HG03439 (cell line): ENCODE results near the gene HHATL.

Experiments used
- ATAC-seq: cut with Tn5 transposase; IDR thresholded peaks from one replicate; pipeline ENCODE4 v1.9.1; 2021; ENCODE audit warnings: mild to moderate bottlenecking, moderate library complexity; ENCODE audit not compliant: unreplicated experiment

HHATL gene

GRCh38 chr3:42666577-42666998 lies 36.0 kb downstream of the HHATL start:
- ATAC-seq, result no peak

GRCh38 chr3:42666022-42666421 lies 36.6 kb downstream of the HHATL start:
- no peak for ATAC-seq

GRCh38 chr3:42665050-42665878 lies 37.3 kb downstream of the HHATL start:
- no peak for ATAC-seq

- no peak for ATAC-seq
Measured at GRCh38 chr3:42664438-42664803, 38.2 kb downstream of the HHATL start.

GRCh38 chr3:42663581-42664437 lies 38.8 kb downstream of the HHATL start:
- no peak for ATAC-seq

GRCh38 chr3:42662813-42663535 lies 39.6 kb downstream of the HHATL start:
- ATAC-seq, result no peak

GRCh38 chr3:42662037-42662812 lies 40.4 kb downstream of the HHATL start:
- ATAC-seq, result no peak

- ATAC-seq, result no peak
Measured at GRCh38 chr3:42661593-42662022, 41.0 kb downstream of the HHATL start.

GRCh38 chr3:42660898-42661297 lies 41.7 kb downstream of the HHATL start:
- ATAC-seq, result no peak

GRCh38 chr3:42660131-42660715 lies 42.4 kb downstream of the HHATL start:
- ATAC-seq, result no peak

- ATAC-seq, result no peak
Measured at GRCh38 chr3:42659451-42660130, 43.0 kb downstream of the HHATL start.

- ATAC-seq, result no peak
Measured at GRCh38 chr3:42658771-42659390, 43.7 kb downstream of the HHATL start.

GRCh38 chr3:42658091-42658770 lies 44.4 kb downstream of the HHATL start:
- ATAC-seq, result no peak

- ATAC-seq, result no peak
Measured at GRCh38 chr3:42657675-42658074, 44.9 kb downstream of the HHATL start.

- no peak for ATAC-seq
Measured at GRCh38 chr3:42656680-42657610, 45.7 kb downstream of the HHATL start.

GRCh38 chr3:42655980-42656679 lies 46.5 kb downstream of the HHATL start:
- no peak for ATAC-seq

- ATAC-seq, result no peak
Measured at GRCh38 chr3:42655331-42655888, 47.2 kb downstream of the HHATL start.
